CD4-positive, alpha-beta T cell treated with Interleukin-1 beta for 1 hour (primary cell): ENCODE measurements around the gene RNH1.

ENCODE experiments used
- DNase-seq, 2 donors: peaks; one replicate each; pipeline ENCODE4 v3.0.0-alpha.2; 2020 to 2022

RNH1 gene

DNA sequence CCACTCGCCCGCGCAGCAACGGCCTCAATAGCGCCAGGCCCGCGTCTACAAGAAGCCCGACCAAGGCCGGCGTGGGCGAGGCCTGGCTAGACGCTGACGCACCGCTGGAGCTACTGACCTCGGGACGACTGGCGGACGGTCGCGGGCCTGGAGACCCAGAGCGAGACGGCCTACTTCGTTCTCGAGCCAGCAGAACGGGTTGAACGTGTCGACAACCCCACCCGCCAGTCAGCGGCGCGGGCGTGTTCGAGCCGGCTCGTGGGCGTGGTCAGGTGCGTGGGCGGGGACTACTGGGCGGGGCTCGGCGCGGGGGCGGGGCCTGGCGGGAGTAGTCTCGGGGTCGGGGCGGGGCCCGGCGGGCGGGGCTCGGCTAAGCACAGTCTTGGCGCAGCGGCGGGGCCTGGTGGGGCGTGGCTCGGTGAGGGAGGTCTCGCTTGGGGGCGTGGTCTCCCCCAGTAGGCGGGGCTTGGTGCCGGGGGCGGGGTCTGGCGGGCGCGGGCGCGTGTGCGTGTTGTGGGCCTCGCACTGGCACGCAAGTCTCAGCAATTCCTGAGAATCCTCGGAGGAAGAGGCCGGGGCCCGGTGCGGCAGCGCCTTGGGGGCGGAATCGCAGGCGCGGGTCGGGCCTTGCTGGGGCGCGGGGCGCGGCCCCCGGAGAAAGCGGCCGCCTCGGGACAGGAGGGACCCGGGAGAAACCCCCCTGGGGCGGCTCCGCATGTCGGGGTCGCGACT, at the start of gene RNH1:
Gene RNH1, minus strand, starts transcription at position 248 of the 732 bp plus-strand sequence. CDS start 5,080 bp downstream, outside the sequence.
- DNase-seq: peak; percentile 97 to 98

DNA sequence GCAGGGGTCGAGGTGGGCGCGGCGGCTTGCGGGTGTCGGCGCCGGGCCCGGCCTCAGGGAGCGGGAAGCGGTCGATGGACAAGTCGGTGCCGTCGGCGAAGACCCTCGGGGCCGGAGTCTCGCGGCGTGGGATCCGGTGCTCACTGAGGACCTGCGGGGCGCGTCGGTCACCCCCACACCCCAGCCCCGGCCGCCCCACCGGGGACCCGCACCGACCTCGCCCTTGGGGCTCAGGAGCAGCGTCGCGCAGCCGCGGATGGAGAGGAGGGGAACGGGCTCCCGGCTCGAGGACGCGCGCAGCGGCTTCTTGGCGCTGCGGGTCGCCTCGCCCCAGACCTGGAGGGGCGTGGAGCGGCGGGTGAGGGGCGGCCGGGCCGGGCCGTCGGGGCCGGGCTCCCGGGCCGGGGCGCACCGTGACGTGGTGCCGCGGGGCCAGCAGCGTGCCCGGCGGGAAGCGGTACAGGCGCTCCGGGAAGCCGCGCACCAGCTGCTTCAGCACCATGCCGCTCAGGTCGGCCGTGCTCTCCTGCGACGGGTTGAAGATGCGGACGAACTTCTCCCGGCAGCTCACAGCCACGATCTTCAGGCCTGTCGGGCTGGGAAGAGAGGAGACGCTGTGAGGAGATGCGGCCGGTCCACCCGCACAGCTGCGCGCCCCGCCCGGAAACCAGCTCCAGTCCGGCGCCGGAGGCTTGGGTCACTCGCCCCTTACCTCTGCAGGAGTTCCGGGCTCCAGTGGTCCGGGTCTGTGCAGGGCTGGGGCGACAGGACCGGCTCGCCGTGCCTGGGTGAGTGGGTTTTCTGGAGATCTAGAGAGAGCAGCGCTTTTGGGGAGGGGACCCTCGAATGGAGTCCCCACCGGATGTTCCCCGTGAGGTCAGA, 49.0 kb upstream of the RNH1 start:
- no peak for DNase-seq

DNA sequence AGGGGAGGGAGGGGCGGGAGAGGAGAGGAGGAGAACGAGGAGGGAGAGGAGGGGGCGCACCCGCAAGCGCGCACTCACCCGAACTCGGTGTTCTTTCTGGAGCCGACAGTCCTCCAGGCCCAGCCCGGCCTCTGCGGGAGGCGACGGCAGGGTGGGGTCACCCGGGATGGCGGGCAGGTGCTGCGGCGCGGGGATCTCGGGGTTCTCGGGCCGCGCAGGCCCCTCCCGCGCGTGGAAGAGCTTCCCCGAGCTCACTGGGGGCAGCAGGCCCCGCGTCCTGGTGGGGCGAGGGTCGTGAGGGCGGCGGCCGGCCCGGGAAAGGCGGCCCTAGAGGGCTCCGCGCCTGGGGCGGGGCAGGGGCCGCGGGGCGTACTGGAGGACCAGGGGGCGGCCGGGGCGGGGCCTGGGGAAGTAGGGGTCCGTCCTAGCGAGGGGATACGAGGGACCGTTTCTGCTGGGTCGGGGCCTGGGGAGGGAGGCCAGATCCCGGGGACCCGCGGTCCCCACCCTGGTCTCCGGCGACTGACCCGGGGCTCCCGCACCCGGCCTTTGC, 48.3 kb upstream of the RNH1 start:
- no peak for DNase-seq

DNA sequence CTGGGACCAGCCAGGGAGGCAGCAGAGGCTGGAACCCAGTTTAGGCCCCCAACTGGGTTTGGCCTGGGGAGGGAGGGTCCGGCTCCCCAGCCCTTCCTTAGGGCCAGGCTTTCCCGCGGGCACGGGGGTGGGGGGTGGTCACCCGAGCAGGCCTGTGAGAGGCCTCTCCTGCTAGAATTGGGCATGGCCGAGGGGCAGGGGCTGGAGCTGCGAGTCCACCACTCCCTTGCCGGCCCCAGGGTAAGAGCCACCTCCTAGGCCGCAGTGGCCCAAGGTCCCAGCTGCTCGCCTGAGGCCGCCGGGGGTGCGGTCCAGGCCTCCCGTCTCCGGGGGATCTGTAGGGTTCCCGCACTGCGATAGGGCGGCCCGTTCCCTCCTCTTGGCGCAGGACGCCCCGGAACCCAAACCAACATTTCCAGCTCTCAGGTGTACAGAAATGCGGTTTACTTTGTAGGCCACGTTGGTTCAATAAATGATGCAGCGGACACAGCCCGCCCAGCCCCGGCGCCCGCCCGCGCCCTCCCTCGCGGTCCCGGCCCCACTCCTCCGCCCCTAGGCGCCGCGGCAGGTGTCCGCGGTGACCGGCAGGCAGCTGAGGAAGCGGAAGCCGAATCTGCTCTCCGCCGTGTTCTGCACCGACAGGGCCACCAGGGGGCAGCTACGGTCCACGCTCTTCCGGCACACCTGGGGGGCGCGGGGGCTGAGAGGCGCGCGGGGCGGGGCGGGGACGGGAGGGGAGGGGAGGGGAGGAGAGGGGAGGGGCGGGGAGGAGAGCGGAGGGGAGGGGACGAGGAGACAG, 47.6 kb upstream of the RNH1 start:
- peak; percentile 80 to 83 for DNase-seq

DNA sequence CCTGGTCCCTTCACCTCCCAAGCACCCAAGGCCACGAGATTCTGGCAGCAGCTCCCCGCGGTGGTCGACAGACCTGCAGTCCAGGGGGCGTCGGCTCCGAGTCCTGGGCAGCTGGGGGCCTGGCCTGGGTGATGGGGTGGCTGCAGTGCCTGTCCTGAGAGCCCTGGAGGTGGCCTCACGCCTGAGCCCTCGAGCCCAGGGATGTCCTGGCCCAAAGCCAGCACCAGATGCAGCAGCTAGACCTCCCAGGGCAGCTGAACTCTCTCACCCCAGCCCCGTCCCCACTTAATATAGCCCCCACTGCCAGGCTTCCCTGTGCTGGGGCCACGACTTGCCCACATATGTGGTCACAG, 46.9 kb upstream of the RNH1 start:
- no peak for DNase-seq

DNA sequence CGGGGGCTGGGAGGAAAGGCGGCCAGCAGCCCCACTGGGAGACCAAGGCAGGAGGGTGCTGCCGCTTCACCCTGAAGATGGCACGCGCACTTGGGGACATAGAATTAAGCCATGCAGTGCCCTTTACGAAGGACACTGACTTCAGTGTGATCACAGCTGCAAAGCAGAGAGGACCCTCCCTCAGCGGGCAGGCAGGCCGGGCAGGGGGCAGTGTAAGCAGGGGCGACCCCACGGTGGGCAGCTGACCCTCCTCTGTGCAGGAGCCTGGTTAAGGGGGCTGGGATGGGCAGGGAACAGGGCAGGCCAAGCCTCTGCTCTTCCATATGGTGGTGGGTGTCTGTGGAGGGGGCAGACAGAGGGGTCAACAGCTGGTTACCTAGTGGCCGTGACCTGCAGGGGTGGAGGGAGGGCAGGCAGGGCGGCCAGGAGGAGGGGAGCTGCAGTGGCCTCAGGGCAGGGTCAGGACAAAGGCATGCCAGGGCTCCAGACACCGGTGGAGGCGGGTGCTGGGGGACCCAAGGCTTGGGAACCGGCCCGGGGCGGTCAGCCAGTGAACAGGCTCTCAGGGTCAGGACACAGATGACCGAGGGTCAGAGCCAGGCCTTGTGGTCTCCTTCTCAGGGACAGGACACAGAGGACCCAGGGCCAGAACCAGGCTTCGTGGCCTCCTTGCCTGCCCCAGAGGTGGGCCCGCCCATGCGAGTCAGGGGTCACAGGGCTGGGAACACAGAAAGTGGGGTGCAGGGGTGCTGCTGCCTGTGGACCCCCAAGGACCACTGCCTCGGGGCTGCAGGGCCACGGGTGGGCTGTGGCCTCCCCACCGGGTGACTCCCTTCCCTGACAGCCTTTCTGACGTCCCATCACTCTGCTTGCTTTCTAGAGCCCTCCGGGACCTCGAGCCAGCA, 46.3 kb upstream of the RNH1 start:
- no peak for DNase-seq

DNA sequence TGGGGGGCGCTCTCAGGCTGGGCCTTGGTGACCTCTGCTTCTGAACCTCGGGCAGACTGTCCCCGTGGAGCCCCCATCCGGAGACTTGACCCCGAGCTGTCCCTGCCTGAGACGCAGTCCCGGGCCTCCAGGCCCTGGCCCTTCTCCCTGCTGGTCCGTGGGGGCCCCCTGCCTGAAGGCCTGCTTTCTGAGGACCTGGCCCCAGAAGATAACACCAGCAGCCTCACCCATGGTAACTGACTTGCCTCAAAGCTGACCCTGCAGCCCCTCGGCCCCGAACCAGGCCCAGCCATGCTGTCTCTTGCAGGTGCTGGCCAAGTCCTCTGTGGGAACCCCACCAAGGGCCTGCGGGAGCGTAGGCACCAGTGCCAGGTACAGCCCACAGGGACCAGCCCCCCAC, 44.6 kb upstream of the RNH1 start:
- no peak for DNase-seq

DNA sequence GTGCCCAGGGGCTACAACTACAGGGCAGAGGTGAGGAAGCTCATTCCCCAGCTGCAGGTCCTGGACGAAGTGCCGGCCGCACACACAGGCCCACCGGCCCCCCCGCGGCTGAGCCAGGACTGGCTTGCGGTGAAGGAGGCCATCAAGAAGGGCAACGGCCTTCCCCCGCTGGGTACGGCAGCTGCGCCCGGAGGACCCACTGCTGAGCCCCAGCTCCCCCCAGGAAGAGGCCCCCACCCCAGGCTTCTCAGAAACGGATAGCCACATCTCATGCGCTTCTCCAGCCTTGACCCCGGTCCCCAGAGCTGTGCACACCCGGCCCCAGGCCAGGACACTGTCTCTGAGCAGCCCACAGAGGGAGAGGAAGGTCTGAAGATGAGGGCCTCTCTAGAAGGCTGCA, 44.1 kb upstream of the RNH1 start:
- no peak for DNase-seq

DNA sequence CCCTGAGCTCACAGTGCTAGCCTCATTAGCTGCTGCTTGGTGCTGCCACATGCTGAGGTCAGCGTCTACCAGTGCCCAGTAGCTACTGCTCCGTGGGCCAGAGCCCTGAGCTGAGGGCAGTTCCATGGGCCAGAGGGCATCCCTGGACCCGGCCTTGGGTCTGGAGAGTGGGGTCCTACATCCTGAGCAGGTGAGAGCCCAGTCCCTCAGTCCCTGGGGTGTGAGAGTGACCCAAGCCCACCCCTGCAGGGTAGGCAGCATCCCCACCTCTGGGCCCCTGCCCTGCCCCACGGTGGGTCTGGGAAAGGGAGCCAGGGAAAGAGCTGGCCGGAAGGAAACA, 43.7 kb upstream of the RNH1 start:
- DNase-seq: no peak

DNA sequence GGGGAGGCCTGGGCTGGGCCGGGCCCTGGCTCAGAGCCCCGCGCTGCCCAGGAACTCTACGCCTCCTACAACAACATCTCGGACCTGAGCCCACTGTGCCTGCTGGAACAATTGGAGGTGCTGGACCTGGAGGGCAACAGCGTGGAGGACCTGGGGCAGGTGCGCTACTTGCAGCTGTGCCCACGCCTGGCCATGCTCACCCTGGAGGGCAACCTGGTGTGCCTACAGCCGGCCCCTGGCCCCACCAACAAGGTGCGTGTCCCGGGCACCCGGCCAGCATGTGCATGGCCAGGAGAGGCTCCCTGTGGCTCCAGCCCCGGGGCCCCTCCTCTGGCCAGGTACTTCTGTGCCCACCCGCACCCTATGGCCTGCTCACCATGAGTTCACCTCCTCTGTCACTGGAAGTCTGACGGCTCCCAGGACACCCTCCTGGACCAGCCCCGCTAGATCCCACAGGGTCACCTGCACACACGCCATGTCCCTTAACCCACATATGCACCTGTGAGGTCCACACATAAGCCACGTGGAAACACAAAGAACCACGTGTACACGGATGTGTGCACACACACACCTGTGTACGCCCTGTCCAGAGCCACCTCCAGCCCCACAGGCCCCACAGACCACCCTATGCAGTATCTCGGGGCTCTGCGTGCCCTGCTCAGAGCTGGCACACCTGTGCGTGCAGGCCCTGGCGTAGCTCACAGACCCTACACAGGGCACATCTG, 43.1 kb upstream of the RNH1 start:
- no peak for DNase-seq

DNA sequence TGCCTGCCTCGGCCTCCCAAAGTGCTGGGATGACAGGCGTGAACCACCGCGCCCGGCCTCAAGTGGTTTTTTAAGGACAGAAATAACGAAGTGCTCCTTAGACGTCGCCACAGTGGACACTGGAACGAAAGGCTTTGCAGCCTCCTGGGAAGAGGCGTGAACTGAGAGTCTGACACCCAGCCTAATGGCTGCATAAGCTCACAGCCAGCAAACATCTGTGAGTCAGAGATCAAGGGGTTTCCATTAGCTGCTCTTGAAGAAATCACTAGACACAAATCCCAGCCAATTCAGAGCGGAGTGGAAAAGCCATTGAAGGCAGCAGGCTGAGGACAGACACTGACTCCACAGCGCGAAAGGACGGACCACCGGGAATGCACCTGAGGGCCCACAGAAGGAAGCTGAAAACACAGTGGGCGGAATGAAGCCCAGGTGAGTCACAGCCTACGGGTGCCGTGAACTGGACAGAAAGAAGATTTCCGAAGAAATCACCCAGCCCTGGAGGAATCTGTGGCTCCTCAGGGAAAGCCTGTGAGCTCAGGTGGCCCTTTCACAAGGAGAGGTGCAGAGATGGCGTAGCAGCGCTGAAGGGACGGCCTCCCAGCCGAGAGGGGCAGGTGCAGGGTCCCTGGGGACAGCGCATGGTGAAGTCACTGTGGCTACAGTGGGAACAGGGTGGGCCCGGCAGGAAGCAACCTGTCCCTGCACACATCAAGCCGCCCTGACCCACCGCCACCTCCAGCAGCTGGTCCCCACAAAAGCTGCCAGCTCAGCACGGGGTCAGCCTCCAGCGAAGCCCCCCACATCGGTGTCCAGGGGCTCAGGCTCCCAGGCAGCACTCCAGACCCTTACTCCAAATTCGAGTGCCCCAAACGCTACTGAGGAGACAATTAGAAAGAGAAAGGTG, 41.9 kb upstream of the RNH1 start:
- DNase-seq: no peak

DNA sequence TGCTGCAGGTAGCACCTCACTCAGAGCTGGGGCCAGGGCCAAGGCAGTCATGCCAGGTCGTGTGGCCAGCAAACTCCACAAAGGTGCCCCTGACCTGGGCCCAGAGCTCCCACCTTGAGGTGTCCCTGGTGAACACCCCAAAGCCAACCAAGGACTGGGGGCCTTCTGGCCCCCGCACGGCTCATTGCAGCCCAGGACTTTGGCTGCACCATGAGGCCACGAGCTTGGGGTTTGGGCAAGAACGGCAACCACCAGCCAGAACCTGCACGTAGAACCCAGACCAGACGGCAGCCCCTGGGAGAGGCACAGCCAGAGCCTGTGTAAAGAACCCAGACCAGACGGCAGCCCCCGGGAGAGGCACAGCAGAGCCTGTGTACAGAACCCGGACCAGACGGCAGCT, 38.1 kb upstream of the RNH1 start:
- DNase-seq: no peak

DNA sequence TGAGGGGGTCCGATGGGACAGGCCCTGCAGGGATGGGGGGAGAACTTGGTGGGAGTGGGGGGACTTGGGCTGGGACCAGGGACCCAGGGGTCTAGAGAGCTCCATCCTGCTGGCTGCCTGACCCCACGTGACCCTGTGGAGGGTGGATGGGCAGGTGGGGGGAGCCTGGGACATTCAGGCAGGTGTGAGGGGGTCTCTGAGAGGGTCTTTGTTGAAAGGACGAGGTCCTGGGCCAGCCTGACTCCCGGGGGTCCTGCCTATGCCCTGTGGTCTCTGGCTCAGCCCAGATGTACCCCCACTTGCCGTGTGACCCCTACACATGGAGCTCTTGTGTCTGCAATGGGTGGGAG, 37.8 kb upstream of the RNH1 start:
- DNase-seq: no peak

DNA sequence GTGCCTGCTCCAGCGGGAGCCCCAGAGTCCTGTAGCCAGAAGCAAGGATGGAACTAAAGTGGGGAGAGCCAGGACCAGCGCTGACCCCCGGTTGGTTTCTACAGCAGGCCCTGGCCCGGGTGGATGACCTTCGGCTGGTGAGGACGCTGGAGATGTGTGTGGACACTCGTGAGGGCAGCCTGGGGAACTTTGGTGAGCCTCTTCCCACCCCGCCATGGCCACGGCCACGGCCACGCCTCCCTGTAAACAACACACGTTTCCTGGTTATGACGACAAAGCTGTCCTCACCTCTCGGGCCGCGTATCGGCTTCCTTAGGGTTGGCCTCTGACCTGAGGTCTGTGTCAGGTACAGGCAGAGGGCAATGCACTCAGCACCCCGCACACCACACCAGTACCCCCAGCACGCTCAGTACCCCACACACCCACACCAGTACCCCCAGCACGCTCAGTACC, 34.4 kb upstream of the RNH1 start:
- no peak for DNase-seq

DNA sequence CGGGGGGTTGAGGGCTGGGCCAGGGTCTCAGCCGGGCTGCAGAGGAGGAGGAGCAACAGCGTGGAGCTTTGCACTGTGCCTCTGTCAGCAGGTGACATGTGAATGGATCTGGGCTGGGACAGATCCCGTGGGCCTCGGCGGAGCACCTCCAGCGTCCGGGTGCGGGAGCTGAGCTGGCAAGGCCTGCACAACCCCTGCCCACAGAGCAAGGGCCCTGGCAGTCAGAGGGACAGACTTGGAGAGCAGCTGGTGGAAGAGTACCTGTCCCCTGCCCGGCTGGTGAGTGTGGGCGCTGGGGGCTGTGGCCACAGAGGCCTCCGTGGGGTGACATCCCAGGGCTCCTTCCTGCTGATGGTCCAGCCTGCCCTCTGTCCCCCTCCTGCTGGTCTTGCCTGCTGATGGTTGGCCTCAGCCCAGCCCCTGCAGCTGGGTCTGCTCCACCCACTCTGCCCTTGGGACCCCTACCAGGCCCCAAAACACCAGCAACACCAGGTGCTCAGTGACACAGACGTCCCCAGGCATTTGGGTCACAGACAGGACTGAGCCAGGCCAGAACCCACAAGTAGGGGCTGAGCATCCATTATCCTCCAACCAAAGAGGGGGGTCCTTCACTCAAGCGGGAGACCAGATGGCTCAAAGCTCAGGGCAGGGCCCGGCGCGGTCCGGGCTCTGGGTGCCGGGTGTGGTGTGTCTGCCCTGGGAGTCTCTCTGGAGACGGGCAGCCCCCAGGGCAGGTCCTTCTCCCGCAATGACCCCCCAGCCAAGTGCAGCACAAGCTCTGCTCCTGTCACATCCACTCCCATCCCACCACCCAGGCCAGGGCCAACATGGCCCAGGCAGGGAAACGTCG, 33.8 kb upstream of the RNH1 start:
- no peak for DNase-seq

DNA sequence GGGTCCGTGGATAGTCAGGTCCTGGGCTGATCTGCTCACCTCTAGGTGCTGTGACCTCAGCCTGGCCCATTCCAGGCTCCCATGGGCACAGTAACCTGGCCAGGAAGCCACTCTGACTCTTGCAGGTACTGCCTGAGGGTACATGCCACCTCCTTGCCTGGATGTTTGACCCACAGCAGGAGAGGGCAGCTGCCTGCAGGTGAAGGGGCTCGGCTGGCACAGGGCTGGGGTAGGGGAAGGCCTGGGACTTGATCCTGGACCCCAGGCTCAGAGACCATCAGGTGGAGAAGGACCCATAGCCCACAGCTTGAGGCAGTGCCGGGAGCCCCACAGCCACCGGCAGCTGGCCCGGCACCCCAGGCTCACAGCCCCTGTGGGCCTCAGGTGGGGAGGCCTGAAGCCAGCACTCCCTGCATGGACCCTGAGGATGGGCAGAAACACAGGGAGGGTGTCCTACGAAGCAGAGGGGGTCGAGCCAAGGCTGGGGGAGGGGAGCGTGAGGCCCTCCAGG, 33.0 kb upstream of the RNH1 start:
- DNase-seq: no peak

DNA sequence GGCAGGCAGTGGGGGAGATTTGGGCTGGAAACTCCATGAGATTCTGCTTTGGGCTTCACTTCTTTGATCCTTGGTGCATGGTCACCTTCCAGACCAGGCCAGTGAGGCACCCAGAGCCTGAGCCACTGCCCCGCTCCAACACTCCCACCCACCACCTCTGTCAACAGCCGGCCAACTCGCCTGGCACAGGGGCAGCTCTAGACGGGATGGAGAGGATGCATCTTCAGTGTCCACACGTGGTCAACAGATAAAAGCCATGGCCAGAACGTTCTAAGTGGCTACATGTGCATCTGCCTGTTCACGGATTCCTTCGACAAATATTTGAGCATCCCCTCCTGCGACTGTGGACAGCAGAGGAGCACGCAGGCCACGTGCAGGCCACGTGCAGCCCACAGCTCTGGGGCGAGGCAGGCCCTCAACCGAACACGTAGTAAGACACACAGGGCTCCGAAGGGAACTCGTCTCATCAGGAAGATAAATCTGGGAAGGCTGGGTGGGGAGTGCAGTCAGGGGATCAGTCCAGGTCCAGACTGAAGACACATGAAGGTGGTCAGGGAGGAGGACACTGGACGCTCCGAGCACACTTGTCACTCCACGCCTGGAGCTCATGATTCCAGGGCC, 31.5 kb upstream of the RNH1 start:
- DNase-seq: no peak

DNA sequence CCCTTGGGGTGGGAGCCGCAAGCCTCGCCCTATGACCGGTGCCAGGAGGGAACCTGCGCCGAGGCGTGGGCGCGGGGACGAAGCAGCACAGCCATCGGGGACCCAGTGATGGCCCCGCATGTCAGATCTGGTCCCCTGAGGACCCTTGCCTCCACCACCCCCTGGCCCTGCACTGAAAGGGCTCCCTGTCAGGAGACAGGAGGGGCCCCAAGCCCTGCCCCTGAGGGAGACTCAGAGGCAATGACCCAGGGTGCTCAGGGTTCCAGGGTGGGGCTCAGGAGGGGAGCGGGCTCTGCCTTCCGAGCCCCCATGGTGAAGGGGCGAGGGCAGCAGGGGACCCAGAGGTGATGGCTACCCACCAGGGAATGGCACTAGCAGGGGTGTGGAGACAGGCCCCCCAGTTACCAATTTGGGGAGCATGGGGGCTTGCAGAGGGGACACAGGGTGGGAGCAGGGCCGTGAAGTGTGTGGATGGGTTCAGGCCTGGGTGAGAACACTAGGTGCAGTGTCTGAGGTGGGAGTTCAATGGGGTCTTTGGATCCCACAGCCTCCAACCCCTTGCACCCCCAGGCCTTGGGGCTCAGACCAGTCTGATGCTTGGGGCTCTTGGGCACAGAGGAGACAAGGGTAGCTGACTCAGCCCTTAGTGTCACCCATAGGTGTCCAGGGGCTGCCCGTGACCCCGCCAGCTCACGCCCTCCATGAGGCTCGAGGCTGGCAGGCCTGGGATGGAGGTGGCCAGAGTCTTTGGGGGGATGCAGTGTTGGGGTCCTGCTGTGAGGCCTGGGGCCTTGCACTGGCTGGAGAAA, 30.8 kb upstream of the RNH1 start:
- no peak for DNase-seq
